HG03460 (cell line): Measurements from ENCODE around the gene NAP1L4.

ENCODE experiments used
- ATAC-seq: cut with Tn5 transposase; IDR thresholded peaks from one replicate; pipeline ENCODE4 v1.9.1; 2021; ENCODE audit not compliant: unreplicated experiment

The NAP1L4 gene

DNA sequence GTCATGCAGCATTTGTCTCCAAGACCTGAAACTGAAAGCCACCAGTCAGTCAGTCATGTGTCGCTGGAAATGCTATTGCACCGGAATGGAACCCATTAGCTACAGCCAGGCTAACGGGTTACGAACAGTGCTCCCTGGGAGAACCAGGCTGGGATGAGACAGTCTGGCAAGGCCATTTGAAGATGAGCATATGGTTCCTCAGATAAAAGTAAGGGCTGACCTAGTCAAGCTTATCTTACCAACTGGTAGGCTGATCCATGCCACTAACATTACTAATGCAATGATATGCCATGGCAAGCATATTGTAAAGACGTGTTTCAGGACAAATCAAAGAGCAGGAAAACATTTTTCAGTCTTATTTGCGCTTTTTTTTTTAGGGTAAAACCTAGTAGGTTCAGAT lies 28.4 kb downstream of the NAP1L4 start:
- no peak for ATAC-seq

GRCh38 chr11:2963112-2963754 lies 28.9 kb downstream of the NAP1L4 start:
- no peak for ATAC-seq

DNA sequence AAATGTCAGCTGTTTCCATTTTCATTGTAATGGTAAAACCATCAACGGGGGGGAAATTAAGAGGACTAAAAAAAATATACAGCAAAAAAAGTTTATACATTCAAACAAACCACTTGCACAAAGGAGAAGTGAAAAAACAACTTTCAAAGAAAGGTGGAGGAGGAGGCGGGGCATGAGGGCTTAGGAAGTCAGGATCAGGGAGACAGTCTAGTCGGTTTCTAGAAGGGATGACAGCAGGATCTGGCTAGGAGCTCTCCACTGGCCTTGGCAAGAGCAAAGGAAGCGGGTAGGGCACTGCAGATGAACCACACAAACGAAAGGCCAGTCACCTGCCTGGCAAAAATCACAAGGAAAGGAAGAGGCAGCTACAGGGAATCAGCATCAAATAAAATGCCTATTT lies 31.0 kb downstream of the NAP1L4 start:
- no peak for ATAC-seq

DNA sequence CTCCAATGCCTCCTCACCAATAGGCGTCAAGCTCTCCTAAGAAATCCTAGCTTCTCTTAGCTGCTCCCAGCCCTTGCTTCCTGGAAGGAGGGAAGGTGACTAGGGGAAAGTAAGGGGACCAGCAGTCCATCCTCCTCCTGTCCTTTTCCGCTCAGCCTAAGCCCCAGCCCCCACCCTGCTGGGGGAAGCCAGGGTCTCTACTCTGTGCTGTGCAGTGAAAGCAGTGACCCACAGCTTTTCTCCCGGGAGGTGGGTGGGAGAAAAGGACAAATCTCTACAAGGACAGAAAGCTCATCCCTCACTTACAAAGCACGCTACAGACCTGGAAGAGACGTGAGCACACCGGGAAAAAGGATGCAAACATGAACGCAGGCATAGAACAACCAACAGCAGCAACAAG lies 32.0 kb downstream of the NAP1L4 start:
- ATAC-seq = no peak

- ATAC-seq = no peak
These were observed 33.9 kb downstream of the NAP1L4 start for GRCh38 chr11:2958251-2958650.

- ATAC-seq = no peak
These were observed 36.1 kb downstream of the NAP1L4 start for GRCh38 chr11:2955906-2956476.

DNA sequence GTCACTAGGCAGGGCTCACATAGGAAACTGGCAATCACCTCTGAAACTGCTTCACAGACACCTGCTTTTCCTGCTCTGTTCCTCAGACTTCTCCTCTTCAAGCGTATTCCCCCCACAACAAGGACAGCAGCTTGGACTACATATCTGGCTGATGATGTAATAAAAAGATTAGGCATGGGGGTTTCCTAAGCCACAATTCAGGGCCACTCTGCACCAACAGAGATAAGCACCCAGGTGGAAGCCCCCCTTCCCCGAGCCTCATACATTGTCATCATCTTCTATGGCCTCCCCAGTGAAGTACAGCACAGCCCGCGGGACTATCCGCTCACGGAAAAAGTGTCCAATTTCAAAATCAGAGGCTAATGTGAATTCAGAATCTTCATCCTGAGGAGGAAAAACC lies 37.9 kb downstream of the NAP1L4 start:
- no peak for ATAC-seq

DNA sequence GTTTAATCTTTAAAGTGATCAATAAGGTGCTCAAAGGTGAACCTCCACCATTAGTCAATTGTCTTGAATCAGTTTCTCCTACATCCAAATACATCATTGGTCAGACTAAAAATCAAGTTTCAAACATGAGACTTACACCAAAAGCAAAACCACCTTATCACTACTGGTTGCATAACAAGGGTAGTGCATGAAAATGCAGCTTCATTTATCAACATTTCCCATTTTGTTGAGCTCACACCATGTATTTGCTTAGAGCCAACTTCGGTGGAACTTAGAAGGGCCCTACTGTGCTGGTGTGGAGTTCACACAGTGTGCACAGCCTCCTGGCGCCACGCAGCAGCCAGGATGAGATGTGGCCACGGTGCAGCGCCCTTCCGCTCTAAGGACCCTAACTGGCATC lies 39.8 kb downstream of the NAP1L4 start:
- no peak for ATAC-seq

- ATAC-seq = no peak
These were observed 40.7 kb downstream of the NAP1L4 start for GRCh38 chr11:2951231-2952110.

DNA sequence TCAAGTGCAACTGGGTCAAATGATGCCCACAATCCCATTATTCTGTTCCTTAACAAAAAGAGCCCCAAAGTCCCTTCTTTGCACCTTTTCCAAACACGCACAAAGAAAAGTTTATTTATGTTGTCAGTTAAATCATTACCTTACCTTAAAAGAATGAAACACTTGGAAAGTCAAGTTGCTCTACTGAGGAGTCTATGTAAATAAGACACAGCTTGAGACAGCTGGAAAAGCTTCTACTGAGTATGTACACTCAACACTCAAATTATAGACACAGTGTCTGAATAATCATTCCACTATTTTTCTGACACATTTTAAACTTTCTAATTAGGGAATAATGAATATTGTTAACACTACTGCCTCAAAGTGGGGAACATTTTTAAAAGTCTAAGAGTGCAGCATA lies 41.3 kb downstream of the NAP1L4 start:
- ATAC-seq = no peak

DNA sequence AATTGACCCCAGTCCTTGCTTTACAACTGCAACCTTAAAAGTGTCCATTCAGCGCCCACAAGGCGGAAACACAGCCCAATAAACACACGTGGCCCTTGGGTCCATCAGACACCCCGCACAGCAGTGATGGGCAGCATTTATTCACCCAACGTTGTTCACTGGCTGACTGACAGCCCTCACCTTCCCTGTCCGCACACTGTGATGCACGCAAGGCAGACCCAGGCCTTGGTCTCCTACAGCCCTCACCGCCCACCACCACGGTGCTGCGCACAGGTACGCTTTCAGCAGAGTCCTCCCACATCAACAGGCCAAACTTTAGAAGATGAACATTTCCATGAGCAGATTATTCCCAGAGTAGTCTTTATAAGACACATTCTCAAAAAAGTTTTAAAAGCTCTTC lies 42.2 kb downstream of the NAP1L4 start:
- no peak for ATAC-seq

GRCh38 chr11:2947744-2948143 lies 44.4 kb downstream of the NAP1L4 start:
- no peak for ATAC-seq

- no peak for ATAC-seq
These were observed 46.3 kb downstream of the NAP1L4 start for GRCh38 chr11:2945757-2946287.

DNA sequence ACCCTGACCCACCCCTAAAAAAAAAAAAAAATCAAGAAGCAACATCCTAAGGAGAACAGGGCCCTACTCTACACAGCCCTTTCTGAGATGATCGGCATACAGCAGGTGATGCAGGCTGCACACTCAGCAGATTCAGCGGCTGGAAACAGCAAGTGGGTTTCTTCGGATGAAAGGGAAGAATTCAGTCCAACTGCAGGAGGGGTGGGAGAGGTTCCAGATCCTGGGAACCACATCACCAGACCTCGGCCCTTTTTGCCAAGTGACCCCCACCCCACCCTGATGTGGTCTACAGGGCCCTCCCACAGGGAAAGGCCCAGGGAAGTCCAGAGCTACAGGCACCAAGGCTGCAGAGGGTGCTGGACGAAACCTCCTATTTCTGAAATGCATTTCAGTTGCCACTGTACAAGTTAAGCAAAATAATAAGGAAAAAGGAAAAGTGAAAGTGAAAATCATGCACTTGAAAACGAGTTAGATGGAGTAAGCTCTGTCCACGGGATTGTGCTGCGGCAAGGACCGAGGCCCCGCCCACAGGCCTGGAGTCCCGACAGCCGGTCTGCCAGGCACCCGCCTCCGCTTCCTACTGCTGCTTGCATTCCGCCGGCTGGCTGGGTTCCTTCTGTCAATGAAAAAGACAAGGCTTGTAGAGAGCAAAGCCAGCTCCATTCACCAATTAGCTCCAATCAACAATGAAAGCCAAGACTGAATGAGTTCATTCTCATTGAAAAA lies 46.9 kb downstream of the NAP1L4 start:
- no peak for ATAC-seq

DNA sequence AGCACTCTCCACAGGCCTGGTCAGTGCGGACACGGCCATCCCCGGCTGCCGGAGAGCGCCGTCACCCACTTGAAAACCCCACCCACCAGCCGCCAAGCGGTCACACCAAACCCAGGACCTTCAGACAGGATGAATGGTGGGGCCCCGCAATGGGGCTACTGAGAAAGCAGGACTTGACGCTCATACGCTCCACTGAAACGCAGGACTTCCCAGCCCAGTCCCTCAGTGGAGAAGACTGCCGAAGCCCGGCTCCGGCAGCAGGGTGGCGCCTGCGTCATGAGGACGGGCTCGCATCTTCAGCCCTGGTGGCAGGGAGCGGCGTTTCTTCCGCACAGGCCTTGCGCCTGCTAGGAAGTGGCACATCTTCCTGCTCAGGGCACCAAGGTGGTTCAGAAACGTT lies 47.6 kb downstream of the NAP1L4 start:
- no peak for ATAC-seq

DNA sequence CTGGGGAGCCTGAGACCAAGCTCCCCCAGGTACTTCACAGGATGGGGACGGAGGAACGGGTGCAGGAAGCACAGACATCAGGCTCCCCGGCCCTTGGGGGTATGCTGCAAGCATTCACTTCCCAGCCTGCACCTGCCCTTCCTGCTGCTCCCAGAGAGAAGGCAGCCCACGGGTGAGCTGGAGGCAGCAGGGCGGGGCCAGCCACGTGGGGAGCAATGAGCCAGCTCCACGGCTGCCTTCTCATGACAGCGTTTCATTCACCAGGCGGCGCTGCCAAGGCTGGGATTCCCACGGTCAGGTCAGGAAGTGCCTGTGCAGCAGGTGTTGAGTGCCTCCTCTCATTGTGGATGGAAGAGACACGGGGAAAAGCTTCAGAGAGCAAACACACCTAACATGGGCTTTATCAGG lies 48.4 kb downstream of the NAP1L4 start:
- ATAC-seq = no peak

GRCh38 chr11:2942872-2943710 lies 49.0 kb downstream of the NAP1L4 start:
- no peak for ATAC-seq

DNA sequence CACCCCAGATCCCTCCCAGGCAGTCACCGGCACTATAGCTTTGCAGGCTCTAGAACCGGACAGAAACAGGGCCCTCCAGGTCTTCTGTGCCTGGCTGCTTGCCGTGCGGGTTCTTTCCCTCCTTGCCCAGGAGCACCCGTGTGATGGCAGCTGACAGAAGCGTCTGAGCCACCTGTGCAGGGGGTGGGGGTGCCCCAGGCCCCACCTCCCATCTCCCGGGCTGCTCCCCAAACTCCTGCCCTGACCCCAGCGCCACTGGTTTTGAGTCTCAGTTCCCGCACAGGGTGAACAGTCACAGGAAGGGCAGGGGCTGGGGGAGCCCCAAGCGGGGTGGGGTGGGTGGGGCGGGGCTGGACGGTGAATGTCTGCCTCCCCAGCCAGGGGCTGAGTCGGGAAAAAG lies 49.7 kb downstream of the NAP1L4 start:
- no peak for ATAC-seq

DNA sequence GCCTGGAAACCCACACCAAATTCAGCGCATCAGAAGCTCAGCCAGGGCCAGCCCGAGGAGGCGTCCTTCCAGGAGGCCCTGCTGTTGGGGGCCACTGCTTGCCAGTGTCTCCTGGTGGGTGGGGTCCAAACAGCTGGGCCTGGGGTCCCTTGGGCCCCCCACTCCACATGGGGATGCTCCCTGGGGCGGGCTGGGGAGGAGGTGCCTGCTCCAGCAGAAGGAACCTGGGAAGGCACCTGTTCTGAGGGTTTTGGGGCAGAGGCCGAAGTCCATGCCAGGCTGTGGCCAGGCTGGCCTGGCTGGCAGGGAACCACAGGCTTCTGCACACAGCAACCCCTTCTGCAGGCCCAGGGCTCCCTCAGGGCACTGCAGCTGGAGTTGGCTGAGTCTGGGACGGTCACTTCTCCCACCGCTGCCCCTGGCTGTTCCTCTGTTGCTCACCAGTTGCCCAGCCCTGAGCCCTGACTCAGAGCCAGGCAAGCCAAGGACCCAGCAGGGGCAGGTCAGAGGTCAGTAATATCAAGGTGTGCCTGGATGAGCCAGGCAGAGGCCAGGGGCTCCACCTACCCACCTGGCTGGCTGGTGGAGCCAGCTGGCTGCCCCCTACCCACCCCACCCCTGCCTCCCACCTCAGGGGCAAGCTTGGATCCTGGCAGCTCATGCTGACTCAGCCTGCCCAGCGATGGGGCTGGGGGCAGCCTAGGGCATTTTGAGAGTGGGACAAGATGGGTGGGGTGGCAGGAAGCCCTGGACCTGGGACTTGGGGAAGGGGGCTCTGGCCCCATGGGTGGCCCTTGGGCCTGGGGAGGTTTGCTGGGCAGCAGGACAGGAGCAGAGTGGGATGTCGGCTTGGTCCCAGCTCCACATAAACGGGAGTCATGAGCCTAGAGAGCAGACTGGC lies 51.0 kb downstream of the NAP1L4 start:
- ATAC-seq = no peak
